SK-N-SH (cell line): ENCODE results near the gene TMEM59.

Source experiments
- CTCF ChIP-seq: fragments of 200-600 bp; sonication (generic); IDR thresholded peaks from 2 replicates; pipeline ENCODE4 v1.6.1; 2017; ENCODE audit warnings: antibody characterized with exemption, mild to moderate bottlenecking, moderate library complexity
- ELF1 ChIP-seq: IDR thresholded peaks from 2 replicates; pipeline ENCODE4 v1.4.0; 2012
- FOXM1 ChIP-seq: IDR thresholded peaks from 2 replicates; pipeline ENCODE4 v1.4.0; 2012; ENCODE audit warnings: low read depth, mild to moderate bottlenecking
- GABPA ChIP-seq: IDR thresholded peaks from 2 replicates; pipeline ENCODE4 v1.4.0; 2012; ENCODE audit warnings: low read depth, mild to moderate bottlenecking
- MEF2A ChIP-seq: IDR thresholded peaks from 2 replicates; pipeline ENCODE4 v1.4.0; 2012; ENCODE audit warnings: low read depth, borderline replicate concordance
- NRF1 ChIP-seq: IDR thresholded peaks from 2 replicates; pipeline ENCODE4 v1.6.1; 2012; ENCODE audit warnings: low read depth, mild to moderate bottlenecking, low read length
- POLR2AphosphoS5 ChIP-seq: IDR thresholded peaks from 2 replicates; pipeline ENCODE4 v1.6.1; 2012; ENCODE audit warnings: low read depth, low read length
- RXRA ChIP-seq: IDR thresholded peaks from 2 replicates; pipeline ENCODE4 v1.4.0; 2012; ENCODE audit warnings: low read depth, mild to moderate bottlenecking, borderline replicate concordance
- TEAD4 ChIP-seq: IDR thresholded peaks from 2 replicates; pipeline ENCODE4 v1.4.0; 2012; ENCODE audit warnings: mild to moderate bottlenecking, borderline replicate concordance; ENCODE audit not compliant: insufficient read depth
- YY1 ChIP-seq: IDR thresholded peaks from 2 replicates; pipeline ENCODE4 v1.4.0; 2012; ENCODE audit warnings: low read depth, mild to moderate bottlenecking

GRCh38 chr1:53987880-53988279 is 65.1 kb downstream of the TMEM59 start:
- TF ChIP-seq CTCF, result no peak
- TF ChIP-seq RXRA, result no peak
- TF ChIP-seq YY1, result no peak
- TF ChIP-seq MEF2A, result no peak
- TF ChIP-seq FOXM1, result no peak
- TF ChIP-seq GABPA, result no peak
- no peak for TF ChIP-seq NRF1
- TF ChIP-seq POLR2AphosphoS5, result no peak
- no peak for TF ChIP-seq TEAD4
- TF ChIP-seq ELF1, result no peak
